GM19351 (cell line): ENCODE measurements around the gene ZNF2.
A peak's percentile ranks its signal among the peaks of the same experiment; 100 is the strongest.

Experiments used
- ATAC-seq: cut with Tn5 transposase; IDR thresholded peaks from one replicate; pipeline ENCODE4 v1.9.1; 2021; ENCODE audit warnings: mild to moderate bottlenecking, moderate library complexity; ENCODE audit not compliant: unreplicated experiment

Gene ZNF2

DNA sequence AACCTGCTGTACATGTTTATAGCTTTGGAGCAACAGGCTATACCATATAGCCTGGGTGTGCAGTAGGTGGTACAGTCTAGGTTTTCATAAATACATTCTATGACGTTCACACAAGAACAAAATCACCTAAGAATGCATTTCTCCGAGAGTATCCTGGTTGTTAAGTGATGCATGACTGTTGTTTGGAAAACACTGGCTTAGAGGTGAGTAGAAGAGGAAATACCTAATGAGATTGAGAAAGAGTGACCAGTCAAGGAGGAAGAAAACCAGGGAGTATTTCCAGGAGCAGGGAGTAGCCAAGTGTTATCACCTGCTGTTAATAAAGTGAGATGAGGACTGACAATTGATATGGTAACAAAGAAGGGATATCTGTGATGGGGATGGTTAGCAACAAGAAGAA lies 38.8 kb downstream of the ZNF2 start:
- no peak for ATAC-seq

DNA sequence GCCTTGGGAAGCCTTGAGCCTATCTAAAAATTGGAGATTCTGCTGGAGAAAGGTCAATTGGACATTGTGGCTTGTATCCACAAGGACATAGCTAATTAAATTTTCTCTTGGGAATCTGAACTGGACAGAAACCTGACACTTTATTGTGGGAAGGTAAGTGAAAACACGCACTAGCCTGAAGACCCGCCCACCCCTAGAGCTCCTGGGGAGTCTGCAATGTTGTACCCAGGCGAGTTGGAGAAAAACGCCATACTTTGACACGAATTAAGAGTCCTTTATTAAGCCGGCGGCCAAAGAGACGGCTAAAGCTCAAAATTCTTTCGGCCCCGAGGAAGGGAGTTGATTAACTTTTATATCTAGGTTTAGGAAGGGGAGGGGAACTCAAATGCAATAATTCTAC lies 40.5 kb downstream of the ZNF2 start:
- no peak for ATAC-seq

- ATAC-seq, result peak; percentile 92
Measured at GRCh38 chr2:95207111-95207961, 41.7 kb downstream of the ZNF2 start, which contains the start of gene ZNF892. Gene ZNF892 (plus strand): TSS chr2:95207521. CDS start chr2:95207816, 295 bp downstream.

- no peak for ATAC-seq
Measured at GRCh38 chr2:95208106-95208505, 42.5 kb downstream of the ZNF2 start.

GRCh38 chr2:95215018-95215612 lies 49.5 kb downstream of the ZNF2 start:
- ATAC-seq, result no peak

GRCh38 chr2:95220449-95220848 lies 54.8 kb downstream of the ZNF2 start:
- no peak for ATAC-seq

DNA sequence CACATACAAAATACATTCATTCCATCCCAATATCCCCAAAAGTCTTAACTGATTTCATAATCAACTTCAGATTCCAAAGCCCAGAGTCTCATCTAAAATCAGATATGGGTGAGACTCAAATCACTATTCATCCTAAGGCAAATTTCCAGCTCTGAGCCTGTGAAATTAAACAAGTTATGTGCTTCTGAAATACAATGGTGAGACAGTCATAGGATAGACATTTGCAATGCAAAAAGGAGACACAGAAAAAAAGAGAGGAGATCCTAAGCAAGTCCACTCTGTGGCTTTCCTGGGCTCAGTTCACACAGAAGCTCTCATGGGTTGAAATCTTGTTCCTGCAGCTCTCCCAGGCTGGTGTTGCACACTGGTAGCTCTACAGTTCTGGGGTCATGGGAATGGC lies 60.0 kb downstream of the ZNF2 start:
- no peak for ATAC-seq

GRCh38 chr2:95231723-95232122 lies 66.1 kb downstream of the ZNF2 start:
- no peak for ATAC-seq

DNA sequence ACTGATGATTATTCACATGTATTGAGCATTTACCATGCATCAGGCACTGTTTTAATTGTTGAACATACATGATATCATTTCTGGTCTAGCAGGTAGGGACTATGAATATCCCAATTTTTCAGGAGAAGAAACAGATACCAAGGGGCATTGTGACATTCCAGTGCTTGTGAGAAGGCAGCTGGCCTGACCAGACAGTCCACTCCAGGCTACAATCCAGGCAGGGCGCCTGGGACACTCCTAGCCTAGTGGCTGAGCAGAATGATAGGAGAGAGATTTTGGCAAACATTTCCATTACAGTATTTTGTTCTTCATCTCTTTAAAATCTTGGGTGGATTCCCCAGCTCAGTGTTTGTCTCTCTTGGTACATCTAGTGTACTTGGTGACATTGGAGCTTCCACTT lies 66.6 kb downstream of the ZNF2 start:
- ATAC-seq, result no peak
